CD4-positive, alpha-beta T cell treated with Interleukin-17A for 4 hours (primary cell): Measurements from ENCODE around the gene GRIPAP1.
"Not testable (repeated sequence)": the region's sequence is repeated elsewhere in the genome, so short reads cannot be mapped to it uniquely, and the experiment has no call there.

Experiments
- DNase-seq: peaks from one replicate; pipeline ENCODE4 v3.0.0-alpha.2; 2020; ENCODE audit warnings: mixed read lengths

Gene GRIPAP1

DNA sequence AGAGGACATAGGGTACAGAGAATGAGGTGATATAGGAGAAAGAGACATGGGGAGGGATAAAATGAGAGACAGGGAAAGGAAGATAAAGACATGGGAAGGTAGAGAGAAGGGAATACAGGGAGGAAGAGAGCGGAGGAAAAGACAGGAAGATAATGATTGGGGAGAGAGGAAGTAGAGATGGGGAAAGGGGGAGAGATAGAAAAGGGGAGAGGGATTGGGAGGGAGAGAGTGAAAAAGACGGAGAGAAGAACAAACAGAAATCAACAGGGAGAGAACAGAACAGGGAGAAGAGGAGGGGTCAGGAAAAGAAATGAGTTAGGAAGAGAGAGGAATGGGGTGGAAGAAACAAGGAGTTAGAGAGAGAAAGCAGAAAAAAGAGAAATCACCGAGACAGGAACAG, 4.6 kb downstream of the GRIPAP1 start:
- no peak for DNase-seq

- DNase-seq, result peak; percentile 15
Observed at GRCh38 chrX:48996969-48997368, 5.1 kb downstream of the GRIPAP1 start.

- DNase-seq, result no peak
Observed at GRCh38 chrX:48992341-48992740, 9.7 kb downstream of the GRIPAP1 start.

- DNase-seq, result no peak
Observed at GRCh38 chrX:48989483-48989882, 12.6 kb downstream of the GRIPAP1 start.

- DNase-seq, result no peak
Observed at GRCh38 chrX:48983896-48984295, 18.2 kb downstream of the GRIPAP1 start.

DNA sequence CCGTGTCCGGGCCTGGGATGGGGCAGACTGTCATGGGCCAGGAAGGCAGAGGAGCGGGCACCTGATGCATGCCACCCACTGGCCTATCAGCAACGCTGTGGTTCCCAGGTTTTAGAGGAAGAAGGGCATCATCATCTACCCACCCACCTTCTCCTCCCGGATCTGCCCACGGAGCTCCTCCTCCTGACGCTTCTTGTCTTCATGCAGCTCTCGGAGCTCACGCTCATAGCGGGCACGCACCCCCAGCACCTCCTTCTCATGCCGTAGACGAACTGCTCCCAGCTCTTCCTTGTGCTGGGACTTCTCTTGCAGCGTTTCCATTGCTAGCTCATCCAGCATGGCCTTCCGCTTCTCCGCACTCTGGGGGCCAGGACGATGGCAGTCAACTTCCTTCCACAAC, 19.0 kb downstream of the GRIPAP1 start:
- DNase-seq, result no peak

GRCh38 chrX:48981178-48981577, 20.9 kb downstream of the GRIPAP1 start:
- no peak for DNase-seq

DNA sequence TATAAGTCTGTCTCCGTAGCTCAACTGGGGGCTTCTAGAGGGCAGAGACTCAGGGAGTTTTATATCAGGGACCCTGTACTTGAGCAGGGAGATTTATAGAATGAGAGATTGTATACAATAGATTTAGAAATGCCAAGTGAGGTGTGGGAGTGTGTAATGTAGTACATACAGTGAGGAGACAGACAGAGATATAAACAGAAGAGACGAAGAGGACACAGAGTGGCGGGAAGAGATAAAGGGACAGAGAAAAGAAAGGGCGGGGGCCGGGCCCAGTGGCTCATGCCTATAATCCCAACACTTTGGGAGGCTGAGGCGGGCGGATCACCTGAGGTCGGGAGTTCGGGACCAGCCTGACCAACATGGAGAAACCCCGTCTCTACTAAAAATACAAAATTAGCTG, 21.7 kb downstream of the GRIPAP1 start:
- not testable (repeated sequence) for DNase-seq

DNA sequence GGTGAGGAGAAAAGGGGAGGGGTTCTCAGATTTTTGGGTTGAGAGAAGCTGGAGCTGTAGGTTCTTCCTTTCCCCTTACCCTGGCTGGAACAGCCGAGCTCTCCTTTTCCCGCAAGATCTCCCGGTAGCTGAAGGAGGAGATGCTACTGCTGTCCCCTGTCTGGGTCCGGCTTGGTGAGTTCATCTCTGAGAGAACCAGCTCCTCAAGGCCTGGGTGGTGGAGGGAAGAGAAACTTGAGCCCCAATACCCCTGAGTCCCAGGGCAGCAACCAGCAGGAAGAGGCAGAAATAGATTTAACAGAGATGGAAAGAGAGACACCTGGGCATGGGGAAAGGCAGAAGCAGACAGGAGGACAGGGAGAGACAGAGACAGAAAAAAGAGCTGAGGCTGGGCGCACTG, 23.8 kb downstream of the GRIPAP1 start:
- no peak for DNase-seq

- no peak for DNase-seq
Observed at GRCh38 chrX:48976086-48976485, 26.0 kb downstream of the GRIPAP1 start.

DNA sequence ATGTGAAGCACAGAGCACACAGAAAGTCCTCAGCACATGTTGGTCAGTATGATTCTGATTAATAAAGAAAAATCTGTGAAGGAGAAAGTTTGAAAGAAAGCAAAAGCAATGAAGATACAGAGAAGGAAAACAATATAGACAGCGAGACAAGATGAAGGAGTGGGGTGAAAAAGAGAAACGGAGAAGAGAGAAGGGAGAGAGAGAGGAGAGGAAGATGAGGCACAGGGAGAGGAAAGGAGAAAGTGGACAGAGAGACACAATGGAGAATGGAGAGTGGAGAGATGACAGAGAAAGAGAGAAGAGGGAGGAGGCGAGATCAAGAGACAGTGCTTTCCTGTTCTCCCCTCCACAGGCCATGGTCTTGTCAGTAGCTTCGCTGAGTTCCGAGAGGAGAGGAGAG, 26.5 kb downstream of the GRIPAP1 start:
- no peak for DNase-seq

DNA sequence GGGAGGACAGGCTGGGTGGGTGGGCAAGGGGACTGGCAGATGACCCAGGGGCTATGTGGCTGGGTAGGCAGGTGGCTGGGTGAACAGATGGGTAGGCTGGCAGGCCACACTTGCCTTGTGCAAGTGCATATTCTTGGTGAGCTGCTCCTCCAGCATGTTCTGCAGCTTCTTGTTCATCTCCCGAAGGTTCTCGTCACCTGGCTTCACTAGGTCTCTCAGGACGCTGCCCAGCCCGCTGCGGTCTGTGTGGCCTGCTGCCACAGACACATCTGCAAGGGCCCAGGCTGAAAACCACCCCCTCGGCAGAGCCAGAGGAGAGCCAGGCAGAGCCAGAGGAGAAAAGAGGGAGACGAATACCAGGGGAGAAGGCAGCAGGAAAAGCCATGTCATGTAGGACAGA, 27.0 kb downstream of the GRIPAP1 start:
- DNase-seq, result no peak

GRCh38 chrX:48974574-48974973, 27.5 kb downstream of the GRIPAP1 start:
- no peak for DNase-seq

GRCh38 chrX:48974033-48974432, 28.0 kb downstream of the GRIPAP1 start:
- no peak for DNase-seq

- DNase-seq, result peak; percentile 47
Observed at GRCh38 chrX:48972220-48973164, 29.6 kb downstream of the GRIPAP1 start.

- peak; percentile 18 for DNase-seq
Observed at GRCh38 chrX:48971249-48972219, 30.5 kb downstream of the GRIPAP1 start, which contains the start of gene KCND1. Gene KCND1 (minus strand): TSS chrX:48971844. CDS start chrX:48970271, 1,573 bp downstream.

DNA sequence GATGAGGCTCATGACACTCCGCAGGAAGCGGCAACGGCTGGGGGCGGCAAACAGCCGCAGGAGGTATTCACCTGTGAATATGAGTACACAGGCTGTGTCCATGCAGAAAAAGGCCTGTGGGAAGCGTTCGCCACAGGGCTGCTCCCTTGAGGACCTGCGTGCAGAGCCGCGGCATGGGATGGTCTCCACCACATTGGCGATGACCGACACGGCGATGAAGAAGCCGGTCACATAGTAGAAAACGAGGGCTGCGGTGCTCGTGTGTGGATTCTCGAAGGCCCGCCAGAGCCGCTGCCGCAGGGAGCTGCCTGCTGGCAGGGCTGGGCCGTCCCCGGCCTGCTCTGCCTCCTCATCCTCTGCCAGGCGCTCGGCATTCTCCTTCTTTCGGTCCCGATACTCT, 32.6 kb downstream of the GRIPAP1 start:
- DNase-seq, result no peak

DNA sequence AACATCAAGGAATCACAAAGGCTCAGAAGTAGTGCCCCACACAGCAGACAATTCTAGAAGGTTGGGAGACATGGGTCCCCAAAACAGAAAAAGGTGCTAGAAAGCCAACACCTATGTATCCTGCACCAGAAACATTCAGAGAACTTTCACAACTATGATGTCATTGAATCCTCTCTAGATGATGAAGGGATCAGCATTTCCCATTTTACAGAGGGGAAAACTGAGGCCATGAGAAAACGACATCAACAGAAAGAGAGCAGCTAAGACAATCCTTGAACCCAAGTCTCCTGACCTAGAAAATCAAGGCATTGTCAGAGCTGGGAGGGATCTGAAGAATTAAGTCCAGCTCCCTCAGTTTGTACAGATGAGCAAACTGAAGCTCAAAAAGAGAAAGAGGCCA, 33.7 kb downstream of the GRIPAP1 start:
- DNase-seq, result no peak

DNA sequence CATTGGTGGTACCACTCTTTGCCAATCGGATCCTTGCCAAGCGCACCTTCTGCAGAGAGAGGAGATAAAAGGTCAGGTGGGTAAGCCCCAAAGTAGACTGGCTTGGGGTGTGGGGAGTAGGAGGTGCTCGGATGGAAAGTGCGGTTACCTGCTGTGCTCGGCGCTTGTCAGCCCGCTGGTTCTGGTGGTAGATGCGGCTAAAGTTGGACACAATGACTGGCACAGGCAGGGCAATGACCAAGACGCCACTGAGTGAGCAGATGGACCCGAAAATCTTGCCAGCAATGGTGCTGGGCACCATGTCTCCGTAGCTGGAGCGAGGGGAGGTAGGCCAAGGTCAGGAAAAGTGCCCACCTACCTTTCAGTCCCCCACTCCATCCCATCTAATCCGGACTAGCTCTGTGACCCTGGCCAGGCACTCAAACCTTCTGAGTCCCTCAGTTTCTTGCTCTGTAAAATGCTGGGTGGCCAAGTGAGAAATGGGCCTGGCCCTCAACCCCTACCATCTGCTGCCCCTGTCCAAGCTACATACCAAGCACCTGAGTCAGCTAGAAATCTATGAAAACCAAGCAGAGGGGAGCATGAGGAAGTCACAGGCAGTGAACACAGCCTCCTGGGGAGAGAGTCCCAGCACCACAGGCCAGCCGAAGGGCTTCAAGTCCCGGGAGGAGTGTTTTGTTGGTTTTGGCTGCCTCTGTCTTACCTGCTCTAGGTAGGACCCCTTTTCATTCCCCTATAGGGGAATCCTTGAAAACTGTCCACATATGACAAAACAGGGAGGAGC, 35.1 kb downstream of the GRIPAP1 start:
- DNase-seq, result no peak

GRCh38 chrX:48965959-48966358, 36.1 kb downstream of the GRIPAP1 start:
- DNase-seq, result no peak

- DNase-seq, result no peak
Observed at GRCh38 chrX:48961585-48962091, 40.4 kb downstream of the GRIPAP1 start.

GRCh38 chrX:48960291-48960690, 41.8 kb downstream of the GRIPAP1 start:
- no peak for DNase-seq
